Measurements from ENCODE around the gene RABAC1. TPM values are rescaled to one million over a fixed set of nuclear protein-coding genes. Genes with fewer than 3 reads are reported as not detected.

Gene RABAC1
- total RNA-seq, 2 donors from 2014 or later, result 172 to 197 TPM

DNA sequence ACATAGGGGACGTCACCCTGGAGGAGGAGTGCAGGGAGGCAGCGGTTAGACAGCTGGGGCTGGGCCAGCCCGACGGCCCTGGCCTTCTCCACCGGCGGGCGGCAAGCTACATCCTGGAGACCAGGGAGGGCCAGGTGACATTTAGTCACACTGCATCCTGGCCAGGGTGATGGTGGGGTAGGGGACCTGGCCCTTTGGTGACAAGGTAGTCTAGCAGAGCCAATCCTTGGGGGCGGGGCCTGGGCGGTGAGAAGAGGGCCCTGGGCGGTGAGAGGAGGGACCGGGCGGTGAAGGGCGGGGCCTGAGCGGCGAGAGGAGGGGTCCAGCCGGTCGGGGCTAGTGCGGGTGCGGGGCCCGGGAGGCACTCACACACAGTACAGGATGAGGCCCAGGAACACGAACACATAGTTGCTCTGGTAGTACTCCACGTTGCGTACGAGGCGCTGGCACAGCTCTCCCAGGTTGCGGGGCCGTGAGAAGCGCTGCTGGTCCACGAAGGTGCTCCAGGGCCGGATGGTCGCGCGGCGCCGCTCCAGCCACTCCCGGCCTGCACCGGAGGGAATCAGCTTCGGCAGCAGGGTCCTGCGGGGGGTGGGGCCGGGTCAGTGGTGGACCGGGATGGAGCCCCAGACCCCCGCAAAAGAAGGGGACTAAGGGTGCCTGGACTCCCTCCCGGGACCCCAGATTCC lies 610 bp downstream of the RABAC1 start:
- DNase-seq, result peak; percentile 97
- H3K27ac ChIP-seq, result peak overlapping the region; percentile 94
- no peaks in the 10 kb centered on the region for H3K27me3 ChIP-seq
- peak overlapping the region; percentile 92 to 95 for H3K9ac ChIP-seq (ENCODE audit: low read depth in 2 of 2, low read length in 2 of 2)
- peak overlapping the region; percentile 94 for H3K4me3 ChIP-seq
- intact Hi-C loops (cut with DNase I), result no loop called here
- no peaks in the 10 kb centered on the region for H3K9me3 ChIP-seq
- peaks cover 4% of the 10 kb centered on the region for H3K4me1 ChIP-seq
- H3K36me3 ChIP-seq, result no peaks in the 10 kb centered on the region
- TF ChIP-seq CTCF (IDR thresholded peaks at IDR 0.05), result no peak

DNA sequence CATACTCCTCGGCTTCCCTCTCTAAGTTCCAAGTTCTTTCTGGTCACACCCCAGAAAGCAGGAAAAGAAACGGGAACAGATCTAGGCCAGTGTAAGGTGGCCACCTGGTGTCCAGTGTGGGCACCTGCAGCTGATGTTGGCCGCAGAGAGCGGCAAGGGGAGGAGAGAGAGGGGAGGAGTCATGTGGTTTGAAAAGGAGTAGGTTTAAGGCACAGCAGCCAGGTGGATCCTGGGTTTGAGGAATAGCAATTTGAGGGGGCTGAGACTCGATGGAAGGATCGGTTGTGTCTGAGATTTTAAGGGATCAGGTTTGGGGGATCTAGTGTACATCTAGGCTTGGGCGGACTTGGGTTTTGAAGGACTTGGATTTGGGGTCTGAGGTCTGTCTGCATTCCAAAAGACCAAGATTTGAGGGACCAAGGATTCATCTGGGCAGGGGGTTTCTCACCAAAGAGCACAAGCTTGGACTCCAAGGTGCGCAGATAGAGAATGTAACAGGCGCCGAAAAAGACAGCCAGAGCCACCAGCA lies 1.2 kb downstream of the RABAC1 start:
- peak overlapping the region; percentile 92 to 95 for H3K9ac ChIP-seq (ENCODE audit: low read depth in 2 of 2, low read length in 2 of 2)
- H3K27ac ChIP-seq, result peak overlapping the region; percentile 94
- H3K36me3 ChIP-seq, result no peaks in the 10 kb centered on the region
- H3K4me1 ChIP-seq, result peaks cover 4% of the 10 kb centered on the region
- peak; percentile 80 for TF ChIP-seq CTCF (IDR thresholded peaks at IDR 0.05)
- H3K9me3 ChIP-seq, result no peaks in the 10 kb centered on the region
- peak overlapping the region; percentile 94 for H3K4me3 ChIP-seq
- intact Hi-C loops (cut with DNase I), result no loop called here
- no peaks in the 10 kb centered on the region for H3K27me3 ChIP-seq
- DNase-seq, result peak; percentile 87

GRCh38 chr19:41957161-41957837 lies 1.8 kb downstream of the RABAC1 start:
- H3K9ac ChIP-seq (ENCODE audit: low read depth in 2 of 2, low read length in 2 of 2), result peak overlapping the region; percentile 47 to 95

GRCh38 chr19:41956621-41957020 lies 2.5 kb downstream of the RABAC1 start:
- intact Hi-C loops (cut with DNase I), result no loop called here
- H3K36me3 ChIP-seq, result no peaks in the 10 kb centered on the region
- DNase-seq, result peak; percentile 57
- H3K9me3 ChIP-seq, result no peaks in the 10 kb centered on the region
- H3K4me1 ChIP-seq, result peaks cover 4% of the 10 kb centered on the region
- H3K4me3 ChIP-seq, result peak overlapping the region; percentile 94
- TF ChIP-seq CTCF (IDR thresholded peaks at IDR 0.05), result no peak
- H3K9ac ChIP-seq (ENCODE audit: low read depth in 2 of 2, low read length in 2 of 2), result peak overlapping the region; percentile 47 to 95
- H3K27ac ChIP-seq, result peak overlapping the region; percentile 94
- no peaks in the 10 kb centered on the region for H3K27me3 ChIP-seq

More at GRCh38 chr19:41957161-41957837, 1.8 kb downstream of the RABAC1 start:
- intact Hi-C loops (cut with DNase I), result no loop called here
- H3K4me3 ChIP-seq, result peak overlapping the region; percentile 94
- no peaks in the 10 kb centered on the region for H3K27me3 ChIP-seq
- H3K36me3 ChIP-seq, result no peaks in the 10 kb centered on the region
- peak overlapping the region; percentile 94 for H3K27ac ChIP-seq
- no peaks in the 10 kb centered on the region for H3K9me3 ChIP-seq
- TF ChIP-seq CTCF (IDR thresholded peaks at IDR 0.05), result no peak
- H3K4me1 ChIP-seq, result peaks cover 4% of the 10 kb centered on the region
- DNase-seq, result peak; percentile 85

DNA sequence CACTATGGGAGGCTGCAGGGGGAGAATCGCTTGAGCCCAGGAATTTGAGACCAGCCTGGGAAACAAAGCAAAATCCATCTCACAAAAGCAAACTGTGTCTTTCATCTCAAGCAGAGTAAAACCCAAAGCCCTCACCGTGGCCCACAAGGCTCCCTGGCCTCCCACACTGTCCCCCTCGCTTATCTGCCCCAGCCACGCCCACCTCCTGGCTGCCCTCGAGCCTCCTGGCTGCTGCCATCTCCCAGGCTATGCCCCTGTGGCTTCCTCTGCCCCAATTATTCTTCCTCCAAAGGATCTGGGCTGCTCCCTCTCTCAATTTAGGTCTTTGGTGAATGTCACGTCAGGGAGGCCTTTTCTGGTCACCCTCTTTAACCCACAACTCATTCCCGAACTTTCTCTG lies 3.6 kb downstream of the RABAC1 start:
- Histone ChIP-seq H3K9ac (ENCODE audit: low read depth in 2 of 2, low read length in 2 of 2) (peak overlapping the region in 1 of 2 donors; percentile 95), H3K27me3 (no peaks in the 10 kb centered on the region), H3K4me3 (no peak overlapping the region), H3K9me3 (no peaks in the 10 kb centered on the region), H3K4me1 (peaks cover 4% of the 10 kb centered on the region), H3K36me3 (no peaks in the 10 kb centered on the region), H3K27ac (no peak overlapping the region)
- no peak for DNase-seq
- TF ChIP-seq CTCF (IDR thresholded peaks at IDR 0.05), result no peak
- intact Hi-C loops (cut with DNase I), result no loop called here

Data from colonic mucosa (tissue), 4 donors.